SIG-M5 (cell line): ENCODE data around the gene TBCD.

Experiments used
- DNase-seq: peaks from one replicate; lab custom pipeline; 2025; lab: John Stamatoyannopoulos, UW

Gene TBCD

GRCh38 chr17:82907797-82908542, 156.1 kb downstream of the TBCD start:
- DNase-seq = no peak

DNA sequence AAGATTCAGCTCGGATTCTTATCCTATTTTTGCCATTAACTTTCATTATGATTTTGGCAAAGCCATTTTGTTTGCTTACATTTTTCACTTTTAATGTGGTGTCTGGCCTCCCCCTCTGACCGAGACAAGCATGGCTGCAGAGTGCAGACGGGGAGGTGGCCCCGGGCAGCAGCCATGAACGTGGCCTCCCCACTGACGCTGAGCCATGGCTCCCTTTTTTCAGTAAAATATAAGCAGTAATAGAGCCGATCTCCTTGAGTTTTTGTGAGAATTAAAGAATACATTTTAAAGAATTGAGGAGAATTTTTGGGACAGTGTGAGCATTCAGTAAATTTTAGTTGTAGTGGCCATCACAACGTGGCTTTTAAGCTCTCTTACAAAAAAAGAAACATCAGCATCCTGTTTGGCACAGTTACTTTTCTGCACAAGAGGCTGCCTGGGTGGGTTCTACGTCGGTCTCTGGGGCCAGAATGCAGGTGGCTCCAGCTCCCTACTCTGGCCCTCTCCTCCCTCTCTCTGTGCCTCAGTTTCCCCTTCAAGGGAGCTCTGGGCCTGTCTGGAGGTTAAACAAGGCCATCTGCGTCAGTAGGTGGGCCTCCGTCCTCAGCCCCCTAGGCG, 156.8 kb downstream of the TBCD start:
- no peak for DNase-seq

- no peak for DNase-seq
Observed at GRCh38 chr17:82909322-82909904, 157.5 kb downstream of the TBCD start.

DNA sequence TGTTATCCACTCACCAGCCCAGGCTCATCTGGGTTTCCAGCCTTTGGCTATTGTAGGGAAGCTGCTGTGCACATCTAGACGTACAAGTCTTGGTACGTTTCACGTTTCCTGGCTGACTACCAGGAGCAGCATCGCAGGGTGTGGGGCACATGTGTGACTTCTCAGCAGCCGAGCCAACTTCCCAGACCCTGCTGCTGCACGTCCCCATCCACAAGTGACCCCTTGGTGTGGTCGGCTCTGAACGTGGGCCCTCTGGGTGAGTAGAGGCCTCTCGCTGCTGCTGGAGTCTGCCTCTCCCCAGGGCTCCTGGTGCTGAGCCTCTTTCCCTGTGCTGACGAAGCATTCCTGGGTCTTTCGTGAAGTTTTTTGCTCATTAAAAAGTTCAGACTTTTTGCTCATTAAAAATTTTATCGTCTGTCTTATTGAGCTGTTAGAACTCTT, 158.2 kb downstream of the TBCD start:
- DNase-seq = no peak

- DNase-seq = no peak
Observed at GRCh38 chr17:82910770-82911169, 158.9 kb downstream of the TBCD start.

- DNase-seq = no peak
Observed at GRCh38 chr17:82911822-82912221, 160.0 kb downstream of the TBCD start.

DNA sequence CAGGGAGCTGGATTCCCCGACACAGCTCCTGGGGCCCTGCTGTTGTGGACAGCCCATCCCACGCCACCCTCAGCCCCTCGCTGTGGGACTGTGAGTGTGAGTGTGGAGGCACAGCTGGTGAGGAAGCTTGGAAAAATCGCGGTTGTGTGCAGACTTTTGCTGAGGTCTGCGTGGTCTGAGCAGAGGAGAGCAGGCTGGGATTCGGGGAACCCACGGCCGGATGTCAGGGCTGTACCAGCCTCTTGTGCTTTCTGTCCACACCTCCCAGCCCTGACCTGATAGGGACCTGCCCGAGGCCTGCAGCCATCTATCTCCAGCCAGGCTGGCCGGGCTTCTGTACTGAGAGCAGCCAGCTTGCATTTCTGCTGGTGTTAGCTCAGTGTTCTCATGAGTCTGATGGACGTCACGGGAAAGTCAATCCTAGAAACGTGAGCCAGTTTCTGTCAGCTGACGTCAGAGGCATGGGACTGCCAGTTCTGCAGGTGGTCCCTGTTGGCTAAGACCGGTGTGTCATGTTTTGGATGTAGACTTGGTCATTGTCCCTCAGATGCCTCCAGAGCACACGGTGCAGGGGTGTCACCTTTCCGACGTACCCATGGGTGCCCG, 160.7 kb downstream of the TBCD start:
- DNase-seq = no peak

DNA sequence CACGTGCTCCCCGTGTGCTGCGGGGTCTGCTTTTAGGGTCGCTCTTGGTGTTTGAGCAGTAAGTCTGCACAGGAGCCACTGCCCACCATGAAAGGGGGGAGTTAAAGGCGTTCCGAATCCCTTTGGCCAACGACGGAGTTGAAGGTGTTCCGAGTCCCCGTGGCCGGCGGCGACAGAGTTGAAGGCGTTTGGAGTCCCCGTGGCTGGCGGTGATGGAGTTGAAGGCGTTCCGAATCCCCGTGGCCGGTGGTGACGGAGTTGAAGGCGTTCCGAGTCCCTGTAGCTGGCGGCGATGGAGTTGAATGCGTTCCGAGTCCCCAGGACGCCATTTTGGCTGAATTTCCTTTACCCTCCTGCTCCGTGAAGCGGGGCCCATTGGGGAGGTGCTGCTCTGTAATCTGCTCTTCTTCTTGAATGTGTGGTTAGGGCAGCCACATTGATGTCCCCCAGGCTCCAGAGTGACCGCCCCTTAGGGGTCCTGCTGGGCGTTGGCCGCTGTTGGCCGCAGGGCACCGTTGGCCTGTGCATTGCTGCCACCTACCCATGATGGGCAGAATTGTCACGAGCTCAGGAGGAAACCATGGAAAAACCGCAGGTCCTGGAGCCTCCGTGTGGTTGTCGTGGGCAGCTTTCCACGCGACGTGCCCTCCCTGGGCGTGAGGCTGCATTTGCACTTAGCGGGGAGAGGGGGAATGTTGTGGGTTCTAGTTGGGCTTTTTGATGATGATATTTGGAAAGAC, 161.6 kb downstream of the TBCD start:
- no peak for DNase-seq

DNA sequence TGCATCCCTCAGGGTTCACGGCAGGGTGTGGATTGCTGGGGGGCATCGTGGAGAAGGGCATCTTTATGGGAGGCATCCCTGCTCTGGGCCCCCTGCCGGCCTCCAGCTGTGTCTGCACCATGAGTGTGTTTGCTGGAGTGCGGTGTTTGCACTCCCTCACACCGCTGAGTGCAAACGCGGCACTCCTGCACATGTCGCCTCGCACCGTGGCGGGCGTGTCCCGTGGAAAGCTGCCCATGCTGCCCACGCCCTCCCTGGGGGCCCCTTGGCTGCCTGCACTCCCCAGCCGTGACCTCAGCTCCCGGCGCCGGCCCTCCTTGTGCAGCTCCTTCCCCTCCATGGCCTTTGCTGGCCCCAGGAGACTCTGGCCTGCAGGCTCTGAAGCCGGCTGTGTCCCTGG, 162.5 kb downstream of the TBCD start:
- no peak for DNase-seq

DNA sequence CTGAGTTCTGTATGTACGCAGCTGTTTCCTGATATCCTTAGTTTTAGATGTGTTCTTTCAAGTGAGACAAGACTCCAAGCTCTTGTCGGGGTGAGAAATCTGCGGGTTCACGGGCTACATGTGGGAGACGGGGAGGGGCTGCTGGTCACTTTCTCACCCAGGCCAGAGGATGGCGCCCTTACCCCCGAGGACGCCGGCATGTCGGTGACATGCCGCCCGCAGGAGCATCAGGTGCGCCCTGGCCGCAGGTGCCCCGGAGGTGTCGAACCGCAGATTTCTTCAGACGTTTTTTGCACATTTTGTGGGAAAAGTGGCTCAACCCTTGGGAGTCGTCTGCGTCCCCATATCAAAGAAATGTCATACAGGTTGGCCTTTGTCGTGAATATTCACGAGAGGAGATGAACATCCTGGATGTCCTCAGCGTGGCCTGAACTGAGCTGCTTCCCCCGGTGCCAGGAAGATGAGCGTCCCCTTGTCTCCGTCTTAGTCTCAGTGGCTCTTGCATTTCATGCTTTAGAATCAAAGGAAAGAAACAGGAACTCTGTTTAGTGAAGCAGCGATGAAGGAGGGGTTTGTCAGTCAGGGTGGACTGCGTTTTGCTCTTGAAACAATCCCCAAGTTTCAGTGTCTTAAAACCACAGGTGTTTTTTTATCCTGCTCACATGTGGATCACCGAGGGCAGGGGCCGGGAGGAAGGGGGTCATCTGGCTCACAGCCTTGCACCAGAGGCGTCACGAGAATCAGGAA, 163.3 kb downstream of the TBCD start:
- no peak for DNase-seq

DNA sequence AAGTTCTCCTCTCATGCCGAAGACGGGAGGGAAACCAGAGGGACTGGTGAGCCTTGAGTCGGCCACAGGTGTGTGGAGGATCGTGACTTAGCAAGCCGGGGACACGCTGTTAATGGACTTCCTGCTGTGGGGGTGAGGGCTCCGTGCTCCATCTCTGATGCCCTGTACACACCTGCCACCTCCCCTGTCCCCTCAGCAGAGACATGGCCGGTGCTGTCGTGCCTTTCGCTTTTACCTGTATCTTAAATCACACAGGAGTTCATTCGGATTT, 163.8 kb downstream of the TBCD start:
- no peak for DNase-seq

DNA sequence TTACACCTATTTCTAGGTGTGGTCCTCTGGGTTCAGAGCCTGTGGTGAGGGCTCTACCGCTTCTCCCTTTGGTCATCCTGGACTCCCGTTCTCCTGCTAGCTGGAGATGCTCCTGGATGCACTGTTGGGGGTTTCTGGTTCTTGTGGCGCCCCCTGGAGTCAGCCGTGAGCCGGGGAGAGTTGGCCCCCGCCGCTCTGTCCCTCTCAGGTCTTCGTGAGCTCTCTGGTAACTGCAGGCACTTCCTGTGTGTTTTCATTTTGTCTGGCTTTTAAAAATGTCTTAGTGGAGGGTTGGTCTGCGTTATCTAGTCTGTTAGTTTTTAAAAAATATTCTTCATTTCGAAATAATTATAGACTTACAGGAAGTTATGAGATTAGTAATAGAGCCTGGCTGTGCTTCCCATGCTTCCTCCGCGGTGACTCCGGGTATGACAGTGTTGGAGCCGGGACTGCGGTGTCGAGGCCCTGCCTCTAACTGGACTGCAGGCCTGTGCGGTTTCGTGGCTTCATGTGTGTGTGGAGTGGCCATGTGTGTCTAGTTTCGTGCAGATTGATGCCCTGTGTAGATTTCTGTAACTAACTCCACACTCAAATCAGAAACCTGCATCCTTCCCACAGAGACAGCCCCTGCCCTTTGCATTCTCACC, 166.0 kb downstream of the TBCD start:
- DNase-seq = no peak

GRCh38 chr17:82918508-82918907, 166.6 kb downstream of the TBCD start:
- DNase-seq = no peak

DNA sequence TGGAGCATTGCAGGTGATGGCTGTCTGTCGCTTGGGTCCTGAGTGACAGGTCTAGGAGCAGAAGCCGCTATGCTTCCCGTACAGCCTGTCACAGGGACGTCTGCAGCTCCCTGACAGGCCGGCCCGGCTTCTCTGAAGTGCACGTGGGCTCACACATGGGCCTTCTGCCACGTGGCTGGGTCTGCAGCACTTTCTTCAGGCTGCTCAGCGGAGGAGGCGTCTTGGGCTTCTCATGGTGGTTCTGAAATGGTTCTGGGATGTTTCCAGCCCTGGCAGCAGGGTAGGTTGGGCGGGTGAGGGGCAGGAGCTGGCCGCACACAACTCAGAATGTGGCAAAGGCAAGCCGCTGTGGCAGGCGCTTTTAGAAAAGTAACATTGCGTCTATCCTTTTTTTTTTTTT, 168.3 kb downstream of the TBCD start:
- no peak for DNase-seq

- DNase-seq = no peak
Observed at GRCh38 chr17:82920715-82921114, 168.8 kb downstream of the TBCD start.

DNA sequence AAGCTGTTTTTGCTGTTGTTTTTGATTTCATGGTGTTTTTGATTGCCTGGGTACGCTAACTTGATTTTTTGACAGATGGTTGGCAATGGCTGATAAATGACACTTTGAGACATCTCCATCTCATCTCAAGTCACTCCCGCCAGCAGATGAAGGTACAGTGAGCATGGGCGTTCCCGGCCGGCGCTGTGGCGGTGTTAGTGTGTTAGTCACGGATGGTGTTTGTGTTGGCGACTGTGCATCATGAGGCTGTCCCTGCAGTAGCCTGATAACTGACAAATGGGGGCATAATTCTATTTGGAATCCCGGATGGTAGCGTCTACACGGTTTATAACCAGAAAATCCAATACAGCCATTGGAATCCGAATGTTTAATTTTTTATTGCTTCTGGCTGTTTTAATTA, 169.6 kb downstream of the TBCD start:
- DNase-seq = no peak

GRCh38 chr17:82922646-82923045, 170.8 kb downstream of the TBCD start:
- DNase-seq = no peak

DNA sequence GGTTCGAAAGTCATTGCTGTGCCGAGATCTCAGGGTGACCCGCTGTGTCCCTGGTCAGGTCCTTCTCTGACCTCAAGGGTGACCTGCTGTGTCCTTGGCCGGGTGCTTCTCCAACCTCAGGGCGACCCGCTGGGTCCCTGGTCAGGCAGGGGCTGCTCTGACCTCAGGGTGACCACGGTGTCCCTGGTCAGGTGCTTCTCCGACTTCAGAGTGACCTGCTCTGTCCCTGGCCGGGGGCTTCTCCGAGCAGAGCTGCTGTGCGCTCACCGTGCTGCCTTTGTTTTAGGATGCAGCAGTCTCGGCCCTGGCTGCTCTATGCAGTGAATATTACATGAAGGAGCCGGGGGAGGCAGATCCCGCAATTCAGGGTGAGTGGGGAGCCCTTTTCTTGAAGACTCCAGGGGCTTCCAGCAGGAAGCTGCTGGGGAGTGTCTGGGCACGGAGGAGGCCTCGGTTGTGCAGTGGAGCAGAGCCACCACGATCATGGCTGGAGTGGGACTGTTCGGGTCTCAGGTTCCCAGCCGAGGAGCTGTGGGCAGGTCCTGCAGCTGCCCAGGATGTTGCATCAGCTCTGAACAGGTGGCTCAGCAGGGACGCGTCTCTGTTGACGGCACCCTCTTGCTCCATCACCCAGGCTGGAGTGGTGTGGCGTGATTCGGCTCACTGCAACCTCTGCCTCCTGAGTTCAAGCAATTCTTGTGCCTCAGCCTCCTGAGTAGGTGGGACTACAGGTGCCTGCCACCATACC, 171.7 kb downstream of the TBCD start:
- DNase-seq = no peak

DNA sequence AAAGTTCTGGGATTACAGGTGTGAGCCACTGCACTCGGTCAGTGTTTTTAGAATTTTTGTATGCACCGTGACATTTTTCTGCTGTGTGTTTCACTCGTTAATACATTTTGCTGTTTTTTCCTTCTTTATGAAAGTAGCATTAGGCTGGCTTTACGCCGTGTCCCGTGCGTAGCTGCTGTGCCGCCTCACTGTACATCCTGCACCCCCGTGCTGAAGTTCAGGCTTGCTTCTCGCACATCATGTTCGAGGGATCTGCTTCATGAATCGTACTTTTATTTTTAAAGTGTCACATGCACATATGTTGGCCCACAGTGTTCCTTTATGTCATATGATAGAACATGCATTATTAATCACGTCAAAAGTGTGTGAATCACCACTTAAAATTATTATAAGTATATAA, 172.3 kb downstream of the TBCD start:
- no peak for DNase-seq

DNA sequence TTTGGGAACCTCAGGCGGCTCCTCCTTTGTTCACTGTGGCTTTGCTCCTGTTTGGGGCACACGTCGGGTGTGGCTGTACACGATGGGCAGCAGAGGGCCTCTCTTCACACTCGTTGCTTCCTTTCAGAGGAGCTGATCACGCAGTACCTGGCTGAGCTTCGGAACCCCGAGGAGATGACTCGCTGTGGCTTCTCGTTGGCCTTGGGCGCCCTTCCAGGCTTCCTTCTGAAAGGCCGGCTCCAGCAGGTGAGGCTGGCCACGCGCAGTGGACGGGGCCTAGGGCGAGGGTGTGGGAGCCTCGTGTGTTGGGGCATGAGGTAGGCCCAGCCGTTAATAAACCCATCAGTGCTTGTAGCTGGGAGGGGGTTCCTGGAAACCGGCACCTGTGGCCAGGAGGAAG, 172.9 kb downstream of the TBCD start:
- no peak for DNase-seq

DNA sequence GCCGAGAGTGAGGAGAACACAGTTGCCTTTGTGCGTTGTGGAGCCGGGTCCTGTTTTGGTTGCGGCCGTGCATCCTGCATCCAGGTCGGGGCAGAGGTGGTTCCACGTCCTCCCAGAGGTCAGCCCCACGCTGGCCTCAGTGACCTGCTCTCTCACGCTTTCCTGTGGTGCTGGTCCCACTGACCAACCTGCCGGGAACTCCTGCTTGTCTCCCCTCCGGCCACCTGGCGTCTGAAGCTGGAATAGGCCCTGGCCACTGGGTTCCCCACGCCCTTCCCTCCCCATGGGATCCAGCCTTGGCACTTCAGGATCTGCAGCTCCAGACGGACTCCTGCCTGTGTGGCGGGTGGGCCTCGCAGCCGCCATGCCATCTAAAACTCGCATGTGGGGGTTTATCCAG, 173.5 kb downstream of the TBCD start:
- no peak for DNase-seq
